Cardiac fibroblast (primary cell): ENCODE results near the gene PARS2.

Experiments used
- DNase-seq, 2 donors: peaks; one replicate each; pipeline versions ENCODE4 v3.0.0 to v3.0.0-alpha.2; 2010; ENCODE audit warnings: low read depth in 2 of 2
- H3K4me3 ChIP-seq, 2 donors: replicated peaks in 1 of 2; 1 replicate in 1 of 2; 2 replicates in 1 of 2; pipeline ENCODE4 v1.5.1; 2011; ENCODE audit warnings: low read depth in 2 of 2, low read length in 2 of 2, mild to moderate bottlenecking in 2 of 2, moderate library complexity in 1 of 2
- CTCF ChIP-seq: IDR thresholded peaks from one replicate; pipeline ENCODE4 v1.5.1; 2011; ENCODE audit warnings: low read depth, mild to moderate bottlenecking, low read length, inconsistent platforms

PARS2 gene

GRCh38 chr1:54758678-54759348, 5.5 kb downstream of the PARS2 start:
- DNase-seq: no peak
- TF ChIP-seq CTCF: no peak
- no peak overlapping the region for H3K4me3 ChIP-seq

- H3K4me3 ChIP-seq: no peak overlapping the region
- no peak for TF ChIP-seq CTCF
- no peak for DNase-seq
Observed at GRCh38 chr1:54757833-54758232, 6.5 kb downstream of the PARS2 start.

- no peak overlapping the region for H3K4me3 ChIP-seq
- no peak for TF ChIP-seq CTCF
- no peak for DNase-seq
Observed at GRCh38 chr1:54754486-54755285, 9.6 kb downstream of the PARS2 start.

GRCh38 chr1:54754045-54754444, 10.3 kb downstream of the PARS2 start:
- H3K4me3 ChIP-seq: no peak overlapping the region
- DNase-seq: no peak
- no peak for TF ChIP-seq CTCF

- no peak for DNase-seq
- TF ChIP-seq CTCF: no peak
- H3K4me3 ChIP-seq: no peak overlapping the region
Observed at GRCh38 chr1:54751426-54751825, 12.9 kb downstream of the PARS2 start.

GRCh38 chr1:54750596-54750995, 13.7 kb downstream of the PARS2 start:
- H3K4me3 ChIP-seq: no peak overlapping the region
- DNase-seq: no peak
- TF ChIP-seq CTCF: no peak
